Karpas-422 (cell line): ENCODE results near the gene LCN9. TPM values are rescaled to one million over a fixed set of nuclear protein-coding genes. Genes with fewer than 3 reads are reported as not detected.
"Not testable (repeated sequence)": the region's sequence is repeated elsewhere in the genome, so short reads cannot be mapped to it uniquely, and the experiment has no call there.

Source experiments
- DNase-seq: peaks from one replicate; pipeline ENCODE4 v3.0.0-alpha.2; 2015
- H2AFZ ChIP-seq: fragments of 200-600 bp; sonication (generic); 2 replicates; pipeline ENCODE4 v1.6.1; 2014; ENCODE audit warnings: antibody characterized with exemption, low read length, mixed read lengths
- H3K27ac ChIP-seq: fragments of 200-600 bp; sonication (generic); 2 replicates; pipeline ENCODE4 v1.5.1; 2014; ENCODE audit warnings: mild to moderate bottlenecking, low read length, moderate library complexity
- H3K27me3 ChIP-seq: fragments of 200-600 bp; sonication (generic); 2 replicates; pipeline ENCODE4 v1.6.1; 2014; ENCODE audit warnings: low read length, mixed read lengths
- H3K36me3 ChIP-seq: fragments of 200-600 bp; sonication (generic); 2 replicates; pipeline ENCODE4 v1.6.1; 2014; ENCODE audit warnings: low read length, mixed read lengths; ENCODE audit not compliant: insufficient read depth
- H3K4me1 ChIP-seq: fragments of 200-600 bp; sonication (generic); 2 replicates; pipeline ENCODE4 v1.6.1; 2014; ENCODE audit warnings: mild to moderate bottlenecking, low read length, mixed read lengths
- H3K4me2 ChIP-seq: fragments of 200-600 bp; sonication (generic); 2 replicates; pipeline ENCODE4 v1.6.1; 2014; ENCODE audit warnings: low read length, low read depth, mild to moderate bottlenecking; ENCODE audit not compliant: poor library complexity, severe bottlenecking
- H3K4me3 ChIP-seq: fragments of 200-600 bp; sonication (generic); 2 replicates; pipeline ENCODE4 v1.5.1; 2014; ENCODE audit warnings: mild to moderate bottlenecking, antibody characterized with exemption, low read length, mixed read lengths
- H3K79me2 ChIP-seq: fragments of 200-600 bp; sonication (generic); 2 replicates; pipeline ENCODE4 v1.6.1; 2014; ENCODE audit warnings: mild to moderate bottlenecking, low read length, mixed read lengths
- H3K9ac ChIP-seq: fragments of 200-600 bp; sonication (generic); 2 replicates; pipeline ENCODE4 v1.6.0; 2014; ENCODE audit warnings: low read length
- H3K9me2 ChIP-seq: fragments of 200-600 bp; sonication (generic), shearing (Covaris generic); replicated peaks from 2 replicates; pipeline ENCODE4 v1.6.0; 2014; ENCODE audit warnings: mild to moderate bottlenecking, low read length, moderate library complexity; ENCODE audit not compliant: insufficient read depth
- H3K9me3 ChIP-seq: fragments of 300-700, 200-600 bp; sonication (generic); 2 replicates; pipeline ENCODE4 v1.6.1; 2014; ENCODE audit warnings: low read length, mixed read lengths
- H4K20me1 ChIP-seq: fragments of 200-600 bp; sonication (generic); 2 replicates; pipeline ENCODE4 v1.6.1; 2014; ENCODE audit warnings: mild to moderate bottlenecking, antibody characterized with exemption, low read length, low read depth; ENCODE audit not compliant: insufficient read depth
- total RNA-seq: library from RNA; depleted of rRNA; stranded (reverse); fragments of >200 nt; shearing (Covaris generic); gene quantifications from 2 replicates; pipeline ENCODE4 v1.2.3, GENCODE V29; 2014; ENCODE audit warnings: low replicate concordance

LCN9 gene
- total RNA-seq, 1 experiment from 2014 or later: not detected

DNA sequence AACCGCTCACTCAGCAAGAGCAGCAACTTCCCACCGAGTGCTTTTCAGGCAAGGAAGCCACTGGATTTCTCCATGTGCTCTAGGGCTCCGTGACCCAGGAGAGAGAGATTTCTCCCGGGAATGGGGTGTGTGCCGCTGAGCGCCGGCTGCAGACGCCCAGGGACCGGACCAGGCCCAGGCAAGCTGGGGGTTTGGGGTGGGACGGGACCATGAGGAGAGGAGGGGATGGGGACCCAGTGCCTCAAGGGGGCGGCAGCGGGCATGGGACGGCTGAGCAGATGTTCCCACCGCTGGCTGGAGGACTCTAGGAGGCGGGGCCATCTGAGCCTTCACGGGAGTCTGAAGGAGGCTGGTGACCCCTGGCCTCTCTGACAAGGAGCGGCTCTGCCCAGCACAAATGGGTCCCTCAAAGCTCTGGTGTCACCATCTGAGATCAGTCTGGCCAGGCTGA lies 8.5 kb downstream of the LCN9 start:
- Histone ChIP-seq H3K9me3 (no peaks in the 10 kb centered on the region), H3K4me3 (no peak overlapping the region), H3K36me3 (no peaks in the 10 kb centered on the region), H4K20me1 (no peaks in the 10 kb centered on the region), H3K79me2 (no peaks in the 10 kb centered on the region), H2AFZ (no peak overlapping the region), H3K4me2 (no peak overlapping the region), H3K4me1 (no peaks in the 10 kb centered on the region), H3K27ac (no peak overlapping the region), H3K9ac (no peak overlapping the region), H3K27me3 (no peaks in the 10 kb centered on the region), H3K9me2 (no peaks in the 10 kb centered on the region)
- peak; percentile 62 for DNase-seq

DNA sequence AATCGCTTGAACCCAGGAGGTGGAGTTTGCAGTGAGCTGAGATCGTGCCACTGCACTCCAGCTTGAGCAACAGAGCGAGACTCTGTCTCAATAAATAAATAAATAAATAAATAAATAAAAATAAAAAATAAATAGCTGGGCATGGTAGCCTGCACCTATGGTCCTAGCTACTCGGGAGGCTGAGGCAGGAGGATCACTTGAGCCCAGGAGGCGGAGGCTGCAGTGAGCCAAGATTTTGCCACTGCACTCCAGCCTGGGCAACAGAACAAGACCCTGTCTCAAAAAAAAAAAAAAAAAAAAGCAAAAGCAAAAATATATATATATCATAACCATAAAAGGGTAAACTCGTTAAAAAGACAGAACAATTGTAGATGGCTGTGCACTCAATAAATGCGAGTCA lies 9.7 kb downstream of the LCN9 start:
- not testable (repeated sequence) for H3K9me3 ChIP-seq, H3K27ac ChIP-seq, H2AFZ ChIP-seq, H3K79me2 ChIP-seq, H3K4me3 ChIP-seq, DNase-seq, H3K27me3 ChIP-seq, H4K20me1 ChIP-seq, H3K9ac ChIP-seq, H3K9me2 ChIP-seq, H3K4me2 ChIP-seq, H3K36me3 ChIP-seq, H3K4me1 ChIP-seq

DNA sequence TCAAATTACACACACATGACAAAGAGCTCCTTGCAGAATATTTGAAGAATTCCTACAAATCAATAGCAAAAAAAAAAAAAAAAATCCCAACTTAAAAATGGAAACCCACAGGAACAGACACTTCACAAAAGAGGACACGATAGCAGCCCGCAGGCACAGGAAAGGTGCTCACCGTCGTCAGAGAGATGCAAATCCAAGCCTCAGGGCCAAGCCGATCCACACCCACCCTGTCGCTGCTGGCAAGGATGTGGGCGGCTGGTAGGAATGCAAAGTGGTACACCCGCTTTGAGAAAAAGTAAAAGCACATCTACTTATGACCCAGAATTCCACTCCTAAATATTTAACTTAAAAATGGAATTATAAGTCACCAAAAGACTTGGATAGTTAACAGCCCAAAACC lies 10.8 kb downstream of the LCN9 start:
- Histone ChIP-seq H3K4me2 (no peak overlapping the region), H4K20me1 (no peaks in the 10 kb centered on the region), H3K27ac (no peak overlapping the region), H3K4me1 (no peaks in the 10 kb centered on the region), H3K36me3 (no peaks in the 10 kb centered on the region), H3K79me2 (no peaks in the 10 kb centered on the region), H3K27me3 (no peaks in the 10 kb centered on the region), H3K4me3 (no peak overlapping the region), H3K9me3 (no peaks in the 10 kb centered on the region), H2AFZ (no peak overlapping the region), H3K9me2 (no peaks in the 10 kb centered on the region), H3K9ac (no peak overlapping the region)
- DNase-seq: no peak

DNA sequence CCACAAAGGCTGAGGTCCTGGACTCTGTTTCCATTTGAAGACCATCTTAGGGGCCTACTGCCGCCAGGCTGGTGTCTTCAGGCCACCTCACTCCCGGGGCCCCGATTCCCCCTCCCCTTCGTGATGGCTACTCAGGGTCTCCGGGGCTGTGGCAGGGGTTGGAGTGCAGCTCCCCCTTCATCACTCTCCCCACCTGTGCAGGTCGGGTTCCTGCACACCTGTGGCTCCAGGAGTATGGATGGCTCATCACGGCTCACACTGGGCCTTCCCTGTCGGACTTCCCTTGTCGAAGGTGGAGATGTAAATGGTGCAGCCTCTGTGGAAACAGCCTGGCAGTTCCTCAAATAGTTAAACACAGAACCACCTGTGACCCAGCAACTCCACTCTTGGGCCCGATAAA lies 11.9 kb downstream of the LCN9 start:
- Histone ChIP-seq H3K27me3 (no peaks in the 10 kb centered on the region), H3K79me2 (no peaks in the 10 kb centered on the region), H3K36me3 (no peaks in the 10 kb centered on the region), H3K9me2 (no peaks in the 10 kb centered on the region), H3K4me2 (no peak overlapping the region), H3K4me3 (no peak overlapping the region), H4K20me1 (no peaks in the 10 kb centered on the region), H3K27ac (no peak overlapping the region), H3K9me3 (no peaks in the 10 kb centered on the region), H3K4me1 (no peaks in the 10 kb centered on the region), H2AFZ (no peak overlapping the region), H3K9ac (no peak overlapping the region)
- DNase-seq: no peak

DNA sequence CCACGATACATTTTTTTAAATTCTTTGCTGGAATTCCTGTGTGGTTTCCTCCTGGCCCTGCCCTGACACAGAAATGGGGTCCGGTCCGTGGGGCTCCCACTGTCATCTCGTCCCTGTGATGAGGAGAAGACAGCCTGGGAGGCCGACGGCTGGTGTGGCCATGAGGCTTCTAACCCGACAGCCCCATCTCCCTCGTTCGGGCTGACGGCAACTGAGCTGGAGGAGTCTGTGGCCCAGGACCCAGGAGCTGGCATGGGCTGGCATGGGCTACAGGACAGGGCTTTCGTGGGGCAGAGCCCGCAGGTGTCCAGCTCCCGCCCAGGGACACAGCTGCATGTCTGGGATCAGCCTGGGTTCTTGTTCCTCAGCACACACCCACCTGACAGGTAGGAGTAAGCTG lies 13.8 kb downstream of the LCN9 start:
- DNase-seq: no peak
- no peaks in the 10 kb centered on the region for H3K79me2 ChIP-seq
- H3K27me3 ChIP-seq: no peaks in the 10 kb centered on the region

DNA sequence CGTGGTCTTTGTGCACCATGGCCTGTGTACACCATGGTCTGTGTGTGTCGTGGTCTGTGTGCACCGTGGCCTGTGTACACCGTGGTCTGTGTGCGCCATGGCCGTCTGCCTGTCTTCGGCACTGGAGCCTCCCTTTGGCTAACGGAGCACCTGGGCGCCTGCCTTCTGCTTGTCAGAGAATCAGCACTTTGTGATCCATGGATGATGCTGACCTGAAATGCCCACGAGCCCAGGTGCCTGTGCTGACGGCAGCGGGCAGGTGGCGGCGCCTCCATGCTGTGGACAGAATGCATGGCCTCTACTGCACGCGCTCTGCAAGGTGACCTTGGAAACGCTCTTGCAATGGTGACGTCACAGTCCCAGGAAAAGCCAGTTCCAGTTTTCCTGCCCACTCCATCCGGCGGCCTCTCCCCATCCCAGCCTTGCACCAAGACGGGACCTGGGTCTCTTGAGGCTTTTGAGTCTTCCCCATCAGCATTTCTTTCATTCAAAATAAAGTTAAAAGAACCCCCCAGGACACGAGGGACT lies 14.6 kb downstream of the LCN9 start:
- Histone ChIP-seq H4K20me1 (no peaks in the 10 kb centered on the region), H2AFZ (no peak overlapping the region), H3K9ac (no peak overlapping the region), H3K9me3 (no peaks in the 10 kb centered on the region), H3K27me3 (no peaks in the 10 kb centered on the region), H3K9me2 (no peaks in the 10 kb centered on the region), H3K4me3 (no peak overlapping the region), H3K4me1 (no peaks in the 10 kb centered on the region), H3K79me2 (no peaks in the 10 kb centered on the region), H3K36me3 (no peaks in the 10 kb centered on the region), H3K4me2 (no peak overlapping the region), H3K27ac (no peak overlapping the region)
- DNase-seq: no peak

More for the DNA sequence above, 13.8 kb downstream of the LCN9 start:
- no peak overlapping the region for H2AFZ ChIP-seq
- H3K27ac ChIP-seq: no peak overlapping the region
- no peak overlapping the region for H3K4me2 ChIP-seq
- no peaks in the 10 kb centered on the region for H3K9me3 ChIP-seq
- H4K20me1 ChIP-seq: no peaks in the 10 kb centered on the region
- H3K4me1 ChIP-seq: no peaks in the 10 kb centered on the region
- H3K4me3 ChIP-seq: no peak overlapping the region
- H3K9ac ChIP-seq: no peak overlapping the region
- H3K36me3 ChIP-seq: no peaks in the 10 kb centered on the region
- H3K9me2 ChIP-seq: no peaks in the 10 kb centered on the region

DNA sequence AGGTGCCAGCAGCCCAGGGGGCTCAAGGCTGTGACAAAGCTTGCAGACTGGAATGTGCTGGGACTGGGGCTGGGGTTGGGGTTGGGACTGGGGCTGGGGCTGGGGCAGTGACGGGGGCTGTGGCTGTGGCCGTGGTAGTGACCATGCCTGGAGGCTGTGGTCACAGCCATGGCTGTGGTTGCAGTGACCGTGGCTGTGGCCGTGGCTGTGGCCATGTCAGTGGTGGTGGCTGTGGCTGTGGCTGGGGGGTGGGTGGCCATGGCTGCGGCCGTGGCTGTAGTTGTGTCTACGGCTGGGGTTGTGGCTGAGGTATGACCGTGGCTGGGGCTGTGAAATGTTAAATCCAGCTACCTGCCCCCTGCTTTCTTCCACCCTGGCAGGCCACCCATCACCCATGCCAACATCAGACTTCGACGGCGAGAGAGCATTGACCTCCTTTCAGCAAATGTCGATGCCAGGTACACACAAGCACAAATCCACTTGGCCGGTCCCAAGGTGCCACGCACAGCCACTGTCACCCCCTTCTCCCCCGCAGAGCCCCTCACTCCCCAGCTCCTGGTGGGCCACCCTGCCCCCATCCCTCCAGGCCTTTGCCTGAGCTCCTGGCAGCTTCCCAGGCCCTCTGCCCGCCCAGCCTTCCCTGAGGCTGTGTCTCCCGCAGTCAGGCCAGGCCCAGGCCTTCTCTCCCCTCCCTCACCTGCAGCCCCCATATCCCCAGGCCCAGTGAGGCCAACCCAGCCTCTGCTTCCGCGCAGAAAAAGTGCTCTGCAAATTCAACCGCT lies 15.3 kb downstream of the LCN9 start:
- H3K9me2 ChIP-seq: no peaks in the 10 kb centered on the region
- H3K4me2 ChIP-seq: no peak overlapping the region
- no peaks in the 10 kb centered on the region for H3K9me3 ChIP-seq
- H3K36me3 ChIP-seq: no peaks in the 10 kb centered on the region
- H3K79me2 ChIP-seq: no peaks in the 10 kb centered on the region
- no peaks in the 10 kb centered on the region for H4K20me1 ChIP-seq
- no peak overlapping the region for H2AFZ ChIP-seq
- H3K27me3 ChIP-seq: no peaks in the 10 kb centered on the region
- no peak overlapping the region for H3K4me3 ChIP-seq
- no peak for DNase-seq
- no peaks in the 10 kb centered on the region for H3K4me1 ChIP-seq
- H3K27ac ChIP-seq: no peak overlapping the region
- H3K9ac ChIP-seq: no peak overlapping the region

DNA sequence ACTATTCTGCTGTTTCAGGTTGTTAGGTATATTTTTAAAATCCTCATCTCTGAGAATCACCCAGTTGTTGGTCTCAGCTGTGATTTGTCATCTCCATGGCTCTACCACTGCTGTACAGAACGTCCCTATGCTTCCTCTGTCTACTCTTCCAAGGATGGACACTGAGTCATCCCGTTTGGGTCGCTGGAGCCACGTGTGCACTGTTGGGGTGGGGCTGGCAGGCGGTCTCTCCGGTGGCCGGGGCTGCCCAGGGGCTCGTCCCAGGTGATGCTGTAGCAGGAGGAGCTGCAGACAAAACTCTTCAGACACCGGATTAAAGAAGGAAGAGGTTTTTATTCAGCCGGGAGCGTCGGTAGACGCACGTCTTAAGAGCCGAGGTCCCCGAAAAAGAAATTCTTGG lies 16.9 kb downstream of the LCN9 start:
- no peak overlapping the region for H3K27ac ChIP-seq

More for the DNA sequence above, 16.9 kb downstream of the LCN9 start:
- Histone ChIP-seq H3K4me2 (no peak overlapping the region), H2AFZ (no peak overlapping the region), H3K27me3 (no peaks in the 10 kb centered on the region), H3K9ac (no peak overlapping the region), H3K4me1 (no peaks in the 10 kb centered on the region), H3K36me3 (no peaks in the 10 kb centered on the region), H3K9me2 (no peaks in the 10 kb centered on the region), H4K20me1 (no peaks in the 10 kb centered on the region), H3K9me3 (no peaks in the 10 kb centered on the region), H3K4me3 (no peak overlapping the region), H3K79me2 (no peaks in the 10 kb centered on the region)
- no peak for DNase-seq
